Ramos (cell line): ENCODE measurements around the gene ATG16L2.
"Not testable (repeated sequence)": the region's sequence is repeated elsewhere in the genome, so short reads cannot be mapped to it uniquely, and the experiment has no call there.

Experiments
- in situ Hi-C: fragments of 300-500 bp; cut with MboI; formaldehyde crosslinking; loops from one replicate; pipeline ENCODE4 v1.14.3; 2022; ENCODE audit warnings: low sequenced_read_pairs; ENCODE audit not compliant: unreplicated experiment

Gene ATG16L2

GRCh38 chr11:72838691-72839305, 24.6 kb downstream of the ATG16L2 start:
- in situ Hi-C loops = no loop called here

- in situ Hi-C loops = no loop called here
These were observed 26.6 kb downstream of the ATG16L2 start for GRCh38 chr11:72840780-72841179.

GRCh38 chr11:72841397-72841796, 27.2 kb downstream of the ATG16L2 start:
- in situ Hi-C loops = no loop called here

- in situ Hi-C loops = no loop called here
These were observed 27.9 kb downstream of the ATG16L2 start for GRCh38 chr11:72842126-72842525.

- in situ Hi-C loops = no loop called here
These were observed 28.6 kb downstream of the ATG16L2 start for GRCh38 chr11:72842653-72843330.

- in situ Hi-C loops = no loop called here
These were observed 30.1 kb downstream of the ATG16L2 start for GRCh38 chr11:72844356-72844755.

- in situ Hi-C loops = no loop called here
These were observed 34.7 kb downstream of the ATG16L2 start for GRCh38 chr11:72848846-72849466.

GRCh38 chr11:72850832-72851231, 36.6 kb downstream of the ATG16L2 start:
- in situ Hi-C loops = no loop called here

GRCh38 chr11:72851726-72852125, 37.5 kb downstream of the ATG16L2 start:
- in situ Hi-C loops = no loop called here

- in situ Hi-C loops = no loop called here
These were observed 41.9 kb downstream of the ATG16L2 start for GRCh38 chr11:72856065-72856464.

- in situ Hi-C loops = no loop called here
These were observed 42.5 kb downstream of the ATG16L2 start for GRCh38 chr11:72856551-72857345.

- in situ Hi-C loops = not testable (repeated sequence)
These were observed 44.1 kb downstream of the ATG16L2 start for GRCh38 chr11:72858267-72858666.

- in situ Hi-C loops = no loop called here
These were observed 44.9 kb downstream of the ATG16L2 start for GRCh38 chr11:72859126-72859525.

GRCh38 chr11:72860010-72860409, 45.8 kb downstream of the ATG16L2 start:
- in situ Hi-C loops = no loop called here

- in situ Hi-C loops = no loop called here
These were observed 46.4 kb downstream of the ATG16L2 start for GRCh38 chr11:72860592-72860991.

GRCh38 chr11:72863091-72863490, 48.9 kb downstream of the ATG16L2 start:
- in situ Hi-C loops = no loop called here

GRCh38 chr11:72863916-72864315, 49.7 kb downstream of the ATG16L2 start:
- in situ Hi-C loops = no loop called here

- in situ Hi-C loops = no loop called here
These were observed 50.8 kb downstream of the ATG16L2 start for GRCh38 chr11:72864702-72865655.

GRCh38 chr11:72867970-72868369, 53.8 kb downstream of the ATG16L2 start:
- in situ Hi-C loops = no loop called here

- in situ Hi-C loops = no loop called here
These were observed 55.6 kb downstream of the ATG16L2 start for GRCh38 chr11:72869831-72870230.
